ENCODE results near the gene RRAGD. TPM values are rescaled to one million over a fixed set of nuclear protein-coding genes. Genes with fewer than 3 reads are reported as not detected.

RRAGD gene
- total RNA-seq, 4 donors from 2014 or later, result 53.6 to 173 (median 106) TPM

DNA sequence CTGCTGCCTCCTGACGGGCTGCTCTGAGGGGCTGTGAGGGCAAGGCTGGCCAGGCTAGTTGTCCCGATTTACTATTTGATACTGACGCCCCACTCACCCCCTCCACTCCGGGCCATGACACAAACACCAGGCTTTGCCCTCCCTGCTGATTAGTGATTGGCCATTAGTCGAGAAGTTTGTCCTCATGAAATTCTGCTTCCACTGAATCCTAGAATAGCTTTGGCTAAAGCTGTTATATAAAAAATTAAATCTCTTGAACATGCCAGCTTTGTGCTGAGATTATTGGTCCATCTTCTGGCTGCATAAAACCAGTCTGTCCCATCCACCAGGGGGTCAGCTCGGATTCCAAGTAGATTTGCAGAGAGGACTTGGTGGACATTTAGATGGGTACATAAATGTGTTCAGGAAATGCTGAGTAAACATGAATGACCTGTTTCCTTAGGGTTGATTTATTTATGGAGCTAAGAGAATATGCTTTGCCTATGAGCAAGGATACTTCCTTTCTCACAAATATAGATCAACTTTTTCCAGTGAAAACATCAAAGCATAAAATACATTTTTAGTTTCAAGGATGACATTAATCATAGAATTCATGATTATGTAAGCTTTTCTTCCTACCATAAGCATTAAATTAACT lies 96.7 kb downstream of the RRAGD start, which contains the start of gene GABRR2:
TSS of gene GABRR2 (minus strand) at position 51 of the 637 bp plus-strand sequence. CDS start 134 bp downstream, outside the sequence.
- H3K9me3 ChIP-seq, result no peaks in the 10 kb centered on the region
- H3K4me3 ChIP-seq, result no peak within 1 kb of the TSS
- no peaks in the 10 kb centered on the region for H3K27me3 ChIP-seq
- peak within 1 kb of the TSS in 1 of 4 donors; percentile 81 for H3K27ac ChIP-seq
- no peaks in the 10 kb centered on the region for H3K36me3 ChIP-seq
- peaks cover 25 to 50% of the 10 kb centered on the region in 2 donors for H3K4me1 ChIP-seq
- TF ChIP-seq POLR2A (IDR thresholded peaks at IDR 0.05), result no peak
- TF ChIP-seq, protein P1, sequence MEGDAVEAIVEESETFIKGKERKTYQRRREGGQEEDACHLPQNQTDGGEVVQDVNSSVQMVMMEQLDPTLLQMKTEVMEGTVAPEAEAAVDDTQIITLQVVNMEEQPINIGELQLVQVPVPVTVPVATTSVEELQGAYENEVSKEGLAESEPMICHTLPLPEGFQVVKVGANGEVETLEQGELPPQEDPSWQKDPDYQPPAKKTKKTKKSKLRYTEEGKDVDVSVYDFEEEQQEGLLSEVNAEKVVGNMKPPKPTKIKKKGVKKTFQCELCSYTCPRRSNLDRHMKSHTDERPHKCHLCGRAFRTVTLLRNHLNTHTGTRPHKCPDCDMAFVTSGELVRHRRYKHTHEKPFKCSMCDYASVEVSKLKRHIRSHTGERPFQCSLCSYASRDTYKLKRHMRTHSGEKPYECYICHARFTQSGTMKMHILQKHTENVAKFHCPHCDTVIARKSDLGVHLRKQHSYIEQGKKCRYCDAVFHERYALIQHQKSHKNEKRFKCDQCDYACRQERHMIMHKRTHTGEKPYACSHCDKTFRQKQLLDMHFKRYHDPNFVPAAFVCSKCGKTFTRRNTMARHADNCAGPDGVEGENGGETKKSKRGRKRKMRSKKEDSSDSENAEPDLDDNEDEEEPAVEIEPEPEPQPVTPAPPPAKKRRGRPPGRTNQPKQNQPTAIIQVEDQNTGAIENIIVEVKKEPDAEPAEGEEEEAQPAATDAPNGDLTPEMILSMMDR (IDR thresholded peaks at IDR 0.05 in 4 of 5, conservative IDR thresholded peaks at IDR 0.05 in 1 of 5), result no peak
- DNase-seq (no peak), ATAC-seq (no peak)
- in situ Hi-C loops (cut with MboI; ENCODE audit: low sequenced_read_pairs in 4 of 4) (no loop called here), intact Hi-C loops (cut with DNase I; ENCODE audit: low total_unique reads) (no loop called here)

DNA sequence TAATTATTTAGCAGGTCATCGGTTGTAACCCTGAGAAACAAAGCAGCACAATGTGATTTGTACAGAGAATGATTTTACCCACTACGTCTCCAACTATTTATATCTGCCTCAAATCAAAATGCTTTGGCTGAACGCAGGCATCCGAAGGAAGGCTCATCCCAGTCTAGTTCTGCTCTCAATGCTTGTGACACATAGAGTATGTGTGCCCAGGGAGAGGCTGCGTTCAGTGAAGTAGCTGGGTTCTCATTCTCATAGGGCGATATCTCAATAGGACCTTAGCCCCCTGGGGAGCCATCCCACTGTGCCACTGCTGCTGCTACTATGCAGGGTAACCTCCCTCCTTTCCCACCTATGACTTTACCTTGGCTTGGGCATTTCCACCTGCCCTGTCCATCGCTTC lies 97.4 kb downstream of the RRAGD start:
- H3K36me3 ChIP-seq, result no peaks in the 10 kb centered on the region
- no peaks in the 10 kb centered on the region for H3K9me3 ChIP-seq
- DNase-seq, result no peak
- intact Hi-C loops (cut with DNase I; ENCODE audit: low total_unique reads) (loop anchor here (5.0 kb wide), 1 partner anchor 58 kb away; no protein-coding TSS in a partner anchor), in situ Hi-C loops (cut with MboI; ENCODE audit: low sequenced_read_pairs in 4 of 4) (no loop called here)
- H3K27me3 ChIP-seq, result no peaks in the 10 kb centered on the region
- TF ChIP-seq POLR2A (IDR thresholded peaks at IDR 0.05), result no peak
- TF ChIP-seq, protein P1 (IDR thresholded peaks at IDR 0.05 in 4 of 5, conservative IDR thresholded peaks at IDR 0.05 in 1 of 5), result no peak
- no peak overlapping the region for H3K4me3 ChIP-seq
- no peak overlapping the region for H3K27ac ChIP-seq
- ATAC-seq, result peak; percentile 34 to 57
- H3K4me1 ChIP-seq, result peaks cover 25 to 50% of the 10 kb centered on the region in 2 donors

Other genes with a start within 250 kb of the RRAGD start
- gene GABRR1, start 194.9 kb downstream of the RRAGD start, total RNA-seq, result under 1 TPM in 2 of 4 donors, not detected in 2; 0.20 to 0.25 TPM
- under 1 TPM in 2 of 4 donors, not detected in 2; 0.24 to 0.71 TPM for gene GABRR2, start 97.0 kb downstream of the RRAGD start, total RNA-seq
- 10 to 100 TPM; 10.5 to 15.1 (median 14.6) TPM for gene UBE2J1, start 59.6 kb downstream of the RRAGD start, total RNA-seq
- 1 to 10 TPM; 1.6 to 6.8 (median 2.9) TPM for gene ANKRD6, start 20.9 kb upstream of the RRAGD start, total RNA-seq
- 10 to 100 TPM; 15.8 to 40.2 (median 23.3) TPM for gene LYRM2, start 226.5 kb upstream of the RRAGD start, total RNA-seq